GM12872 (cell line): ENCODE measurements around the gene XXYLT1.

Source experiments
- TF ChIP-seq, protein P1 (sequence below): IDR thresholded peaks from 3 replicates; pipeline ENCODE4 v1.5.1; 2011; ENCODE audit warnings: low read depth, mild to moderate bottlenecking, low read length, moderate library complexity; ENCODE audit not compliant: insufficient read depth

Gene XXYLT1

DNA sequence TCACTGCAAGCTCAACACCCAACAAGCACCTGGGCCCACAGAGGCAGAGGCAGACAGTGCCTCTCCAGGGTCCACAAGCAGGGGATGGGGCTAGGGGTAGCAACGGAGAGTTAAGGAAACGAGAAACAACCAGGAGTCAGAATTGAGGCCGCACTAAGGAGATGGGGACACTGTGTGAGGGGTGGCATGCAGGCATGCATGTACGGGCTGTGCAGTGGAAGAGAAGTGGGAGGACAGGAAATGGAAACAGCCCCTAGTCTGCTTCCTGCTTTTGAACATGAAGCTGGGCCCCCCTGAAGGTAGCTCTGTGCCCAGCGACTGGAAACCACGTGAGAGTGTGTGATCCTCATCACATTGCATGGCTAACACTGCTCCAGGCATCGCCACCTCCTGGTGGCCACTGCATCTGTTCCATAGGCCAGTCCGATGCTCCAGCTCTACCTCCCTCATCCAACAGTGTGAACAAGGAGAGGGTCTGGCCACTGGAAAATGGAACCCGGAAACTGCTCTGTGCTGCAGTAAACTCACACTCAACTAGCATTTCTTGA is 44.0 kb downstream of the XXYLT1 start:
- TF ChIP-seq, protein P1, sequence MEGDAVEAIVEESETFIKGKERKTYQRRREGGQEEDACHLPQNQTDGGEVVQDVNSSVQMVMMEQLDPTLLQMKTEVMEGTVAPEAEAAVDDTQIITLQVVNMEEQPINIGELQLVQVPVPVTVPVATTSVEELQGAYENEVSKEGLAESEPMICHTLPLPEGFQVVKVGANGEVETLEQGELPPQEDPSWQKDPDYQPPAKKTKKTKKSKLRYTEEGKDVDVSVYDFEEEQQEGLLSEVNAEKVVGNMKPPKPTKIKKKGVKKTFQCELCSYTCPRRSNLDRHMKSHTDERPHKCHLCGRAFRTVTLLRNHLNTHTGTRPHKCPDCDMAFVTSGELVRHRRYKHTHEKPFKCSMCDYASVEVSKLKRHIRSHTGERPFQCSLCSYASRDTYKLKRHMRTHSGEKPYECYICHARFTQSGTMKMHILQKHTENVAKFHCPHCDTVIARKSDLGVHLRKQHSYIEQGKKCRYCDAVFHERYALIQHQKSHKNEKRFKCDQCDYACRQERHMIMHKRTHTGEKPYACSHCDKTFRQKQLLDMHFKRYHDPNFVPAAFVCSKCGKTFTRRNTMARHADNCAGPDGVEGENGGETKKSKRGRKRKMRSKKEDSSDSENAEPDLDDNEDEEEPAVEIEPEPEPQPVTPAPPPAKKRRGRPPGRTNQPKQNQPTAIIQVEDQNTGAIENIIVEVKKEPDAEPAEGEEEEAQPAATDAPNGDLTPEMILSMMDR, result peak; percentile 47; the same call in 2 of the 3 replicates

DNA sequence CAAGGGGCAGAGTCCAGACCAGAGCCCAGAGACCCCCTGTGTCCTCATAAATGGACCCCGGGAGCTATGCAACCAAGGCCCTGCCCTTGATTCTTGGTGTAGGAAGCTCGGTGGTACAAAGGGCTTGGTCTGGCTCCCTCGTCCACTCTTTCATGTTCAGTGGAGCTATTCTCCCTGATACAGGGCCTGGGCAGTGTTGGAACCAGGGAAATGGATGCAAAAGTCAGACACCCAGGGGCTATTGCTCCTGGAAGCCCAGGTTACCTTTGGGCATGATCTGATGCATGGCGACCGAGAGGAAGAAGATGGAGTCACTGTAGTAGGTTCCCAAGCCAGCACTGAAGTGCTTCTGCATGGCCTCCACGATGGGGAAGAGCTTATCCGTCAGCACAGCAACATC is 44.5 kb downstream of the XXYLT1 start:
- TF ChIP-seq, protein P1, result no peak

DNA sequence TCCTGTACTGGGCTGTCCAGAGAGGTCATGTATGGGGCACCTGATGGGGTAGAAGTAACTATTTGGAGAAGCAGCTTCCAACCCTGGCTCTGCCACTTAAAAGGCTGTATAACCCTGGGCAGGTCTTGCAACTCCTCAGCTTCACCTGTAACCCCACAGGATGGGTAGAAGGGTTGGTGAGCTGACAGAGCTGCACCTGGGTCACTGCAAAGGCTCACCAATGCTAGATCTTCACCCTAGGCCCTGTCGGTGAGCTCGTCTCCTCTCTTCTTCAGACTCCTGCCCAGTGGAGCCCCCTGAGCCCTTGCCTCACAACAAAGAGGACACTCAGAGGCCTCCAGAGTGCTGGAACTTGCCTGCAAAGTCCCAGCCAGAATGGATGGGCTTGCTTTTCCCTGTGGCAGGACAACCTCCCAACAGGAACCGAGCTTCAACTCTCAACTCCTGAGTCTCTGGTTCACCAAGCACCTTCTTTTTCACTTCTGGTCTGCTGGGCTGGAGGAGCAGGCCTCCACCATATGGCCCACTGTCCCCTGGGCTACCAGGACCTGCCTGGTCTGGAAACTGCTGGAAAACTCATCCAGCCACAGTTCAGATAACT is 45.9 kb downstream of the XXYLT1 start:
- TF ChIP-seq, protein P1, result no peak

DNA sequence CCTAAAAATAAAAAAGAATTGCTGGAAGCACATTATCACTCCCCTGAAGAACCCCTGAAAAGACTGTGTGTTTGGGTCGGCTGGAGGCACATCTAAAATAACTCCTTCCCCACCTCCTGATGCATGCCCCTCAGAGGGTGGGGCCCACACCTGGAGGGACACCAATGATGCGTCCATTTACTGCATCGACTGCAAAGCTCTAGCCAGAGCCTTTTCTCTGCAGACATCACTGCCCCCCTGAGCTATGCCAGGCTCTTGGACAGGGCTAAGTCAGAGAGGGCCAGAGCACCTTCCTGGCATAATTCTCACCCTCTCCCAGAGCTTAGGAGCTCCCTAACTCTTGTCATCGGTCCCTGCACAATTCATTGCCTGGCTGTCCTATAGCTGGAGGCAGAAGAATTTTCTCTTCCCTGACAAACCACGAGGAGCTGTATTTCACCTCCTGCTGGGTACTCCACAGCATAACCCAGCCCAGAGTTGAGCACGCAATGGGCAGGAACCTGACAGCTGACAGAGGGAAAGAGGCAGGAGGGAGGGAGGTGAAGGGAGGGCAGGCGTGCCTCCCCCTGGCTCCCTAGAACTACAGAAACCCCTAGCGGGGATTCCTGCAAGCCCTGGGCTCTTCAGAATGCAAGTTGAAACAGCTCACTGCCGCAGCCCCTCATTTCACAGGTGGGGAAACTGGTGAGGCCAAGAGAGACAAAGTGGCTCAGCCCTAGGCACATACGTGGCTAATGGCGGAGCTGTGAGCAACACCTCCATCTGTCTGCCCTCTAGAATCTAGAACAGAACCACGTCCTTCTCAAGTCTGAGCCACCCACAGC is 46.6 kb downstream of the XXYLT1 start:
- TF ChIP-seq, protein P1, result no peak

DNA sequence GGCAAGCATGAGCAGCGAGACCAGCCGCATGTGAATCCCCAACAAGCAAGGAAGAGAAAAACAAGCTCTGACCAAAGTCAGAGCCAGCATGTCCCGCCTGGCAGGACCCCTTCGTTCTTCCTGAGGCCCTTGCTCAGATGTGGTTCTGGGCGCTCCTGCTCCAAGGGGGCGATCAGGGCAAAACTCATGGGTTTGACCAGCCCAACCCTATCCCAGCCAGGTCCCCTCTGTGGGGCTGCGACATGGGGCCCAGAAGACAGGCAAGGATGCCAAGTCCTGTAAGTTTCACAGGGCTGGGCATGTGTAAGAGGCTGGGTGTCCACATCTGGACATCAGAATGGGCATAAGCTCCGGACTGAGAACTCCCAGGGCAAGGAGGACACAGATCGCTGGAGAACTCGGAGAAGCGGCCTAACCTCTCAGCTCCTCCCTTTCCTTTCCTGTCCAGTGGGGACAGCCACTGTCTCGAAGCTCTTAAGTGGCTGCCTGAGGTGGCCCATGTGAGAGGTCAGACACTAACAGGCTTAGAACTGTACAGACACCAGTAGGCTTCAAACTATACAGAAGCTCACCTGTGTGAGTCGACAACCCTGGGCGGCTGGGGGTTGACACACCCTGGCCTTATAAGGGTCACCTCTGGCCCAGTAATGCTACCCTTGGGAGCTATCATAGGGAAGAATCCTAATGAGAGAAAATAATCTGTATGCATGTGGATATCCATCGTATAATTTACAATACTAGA is 48.9 kb downstream of the XXYLT1 start:
- TF ChIP-seq, protein P1, result no peak

DNA sequence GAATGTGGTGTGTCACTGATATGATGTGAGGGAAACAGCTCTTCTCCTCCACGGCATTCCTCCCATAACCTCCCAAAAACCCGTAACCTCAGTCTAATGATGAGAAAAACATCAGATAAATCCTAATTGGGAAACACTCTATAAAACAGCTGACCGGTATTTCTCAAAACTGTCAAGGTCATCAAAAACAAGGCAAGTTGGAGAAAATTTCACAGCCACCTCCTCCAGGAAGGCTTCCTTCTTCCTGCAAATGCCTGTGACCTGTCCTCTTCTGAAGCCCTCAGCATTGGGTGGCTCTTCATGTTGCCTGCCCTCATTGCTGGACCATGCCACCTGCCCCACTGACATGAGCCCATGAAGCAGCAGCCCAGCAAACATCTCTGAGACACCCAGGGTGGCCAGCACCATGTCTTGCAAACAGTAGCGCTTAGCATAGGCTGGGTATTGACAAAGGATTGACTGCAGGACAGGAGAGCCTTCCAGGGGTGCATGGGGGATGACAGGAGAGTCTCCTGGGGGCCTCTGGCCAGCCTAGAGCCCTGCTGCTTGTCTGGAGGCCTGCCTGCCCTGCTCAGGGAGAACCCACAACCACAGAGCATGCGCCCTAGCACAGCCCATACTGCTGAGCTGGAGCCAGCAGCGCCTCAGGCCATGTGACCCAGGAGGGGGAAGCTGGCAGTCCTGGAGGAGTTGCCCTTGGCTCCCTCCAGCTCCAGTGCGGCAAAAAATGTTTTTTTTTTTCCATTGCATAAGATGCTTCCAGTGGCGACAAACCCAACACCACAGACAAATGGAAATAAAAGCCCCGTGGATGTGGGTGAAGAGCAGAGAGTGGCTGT is 49.7 kb downstream of the XXYLT1 start:
- TF ChIP-seq, protein P1, result no peak
